A673 (cell line): Measurements from ENCODE around the gene TBX3.

ENCODE experiments used
- CTCF ChIP-seq: fragments of 300-800, 200-600 bp; sonication (generic); conservative IDR thresholded peaks from 2 replicates; pipeline ENCODE4 v1.5.1; 2017; ENCODE audit warnings: low read depth, mild to moderate bottlenecking, antibody characterized with exemption, low read length, moderate library complexity, mixed read lengths
- EZH2 ChIP-seq: fragments of 200-600 bp; sonication (generic); IDR thresholded peaks from 2 replicates; pipeline ENCODE4 v1.6.1; 2017; ENCODE audit warnings: borderline replicate concordance, low read depth, mild to moderate bottlenecking, mixed read lengths, antibody characterized with exemption, low read length; ENCODE audit not compliant: poor library complexity, severe bottlenecking

GRCh38 chr12:114694436-114695304 is 10.7 kb upstream of the TBX3 start:
- TF ChIP-seq CTCF = no peak
- no peak for TF ChIP-seq EZH2
